HG03045 (cell line): ENCODE results near the gene SYTL4.

Experiments used
- ATAC-seq: cut with Tn5 transposase; IDR thresholded peaks from one replicate; pipeline ENCODE4 v1.9.1; 2021; ENCODE audit warnings: mild to moderate bottlenecking, moderate library complexity; ENCODE audit not compliant: unreplicated experiment

Gene SYTL4

DNA sequence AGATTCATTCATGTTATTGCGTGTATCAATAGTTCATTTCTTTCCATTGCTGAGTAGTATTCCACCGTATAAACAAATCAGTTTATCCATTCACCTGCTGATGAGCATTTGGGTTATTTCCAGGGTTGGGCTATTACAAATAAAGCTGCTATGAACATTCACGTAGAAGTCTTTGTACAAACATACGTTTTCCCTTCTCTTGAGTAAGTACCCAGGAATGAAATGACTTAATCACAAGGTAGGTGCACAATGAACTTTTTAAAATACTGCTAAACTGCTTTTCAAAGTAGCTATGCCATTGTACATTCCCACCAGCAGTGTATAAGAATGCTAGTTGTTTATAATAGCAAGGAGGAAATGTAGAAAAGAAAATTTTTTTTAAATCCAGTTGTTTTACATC is 35.9 kb downstream of the SYTL4 start:
- no peak for ATAC-seq

DNA sequence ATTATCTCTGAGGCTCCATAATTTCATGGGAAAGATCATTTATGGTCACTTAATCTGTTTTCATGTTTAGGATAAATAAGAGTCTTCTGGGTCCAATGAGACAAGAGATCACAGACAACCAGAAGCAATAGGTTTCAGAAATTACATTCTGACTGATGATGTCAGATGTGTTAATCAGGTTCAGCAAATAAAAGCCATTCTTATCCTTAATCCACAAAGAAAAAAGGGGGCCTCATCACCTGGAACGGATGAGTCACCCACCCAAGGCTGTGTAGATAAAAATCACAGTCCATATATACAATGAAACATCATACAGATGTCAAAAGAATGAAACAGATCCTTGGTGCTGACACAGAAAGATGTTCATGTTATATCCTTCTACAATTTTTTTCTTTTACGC is 36.6 kb downstream of the SYTL4 start:
- ATAC-seq: no peak

DNA sequence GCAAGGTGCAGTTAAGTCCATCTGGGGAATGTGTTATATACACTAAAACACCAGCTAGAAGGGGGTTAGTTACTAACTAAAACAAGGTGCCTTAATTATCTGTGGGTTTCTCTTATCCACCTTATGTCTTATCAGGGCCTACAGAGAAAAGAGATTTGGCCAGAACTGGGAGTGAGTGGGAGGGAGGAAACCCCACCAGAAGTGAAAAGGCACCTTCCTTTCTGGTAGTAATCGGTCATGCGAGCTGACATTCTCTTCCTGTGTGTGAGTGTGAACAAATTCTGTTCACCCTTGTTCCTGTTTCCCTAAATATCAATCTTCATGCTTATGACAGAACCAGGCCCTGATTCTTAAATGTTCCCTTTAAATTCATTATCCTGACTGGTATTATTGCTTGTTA is 44.4 kb downstream of the SYTL4 start:
- ATAC-seq: no peak

DNA sequence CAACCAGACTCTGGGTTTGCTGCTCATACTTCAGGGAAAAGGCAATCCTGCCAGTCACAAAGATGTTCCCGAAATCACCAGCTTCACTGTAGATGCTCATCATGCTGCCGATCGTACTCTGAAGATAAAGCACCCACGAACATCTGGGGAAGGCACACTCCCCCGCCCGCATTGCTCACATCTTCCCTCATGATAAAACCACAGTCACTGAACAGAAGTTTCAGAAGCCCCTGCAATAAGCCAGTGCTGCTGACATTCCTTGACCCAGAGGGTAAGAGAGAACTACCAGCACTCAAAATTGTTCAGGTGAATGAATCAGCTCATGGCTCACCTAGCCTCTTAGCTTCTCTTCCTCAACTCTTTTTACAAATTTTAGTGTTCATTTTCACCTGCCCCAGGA is 44.8 kb downstream of the SYTL4 start:
- ATAC-seq: no peak

DNA sequence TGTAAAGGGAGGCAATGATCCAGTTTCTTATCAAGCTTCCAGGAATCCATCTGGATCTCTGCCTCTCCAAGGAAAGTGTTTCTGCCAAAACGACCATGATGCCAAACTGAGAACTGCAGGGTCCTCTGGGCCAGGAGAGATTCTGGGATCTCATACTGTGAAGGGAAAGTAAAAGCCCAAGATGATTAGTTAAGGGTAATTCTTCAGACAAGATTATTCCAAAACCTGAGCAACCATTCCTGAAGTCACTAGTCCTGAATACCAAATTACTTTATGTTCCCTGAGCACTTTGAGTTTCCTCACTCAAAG is 46.0 kb downstream of the SYTL4 start:
- no peak for ATAC-seq

DNA sequence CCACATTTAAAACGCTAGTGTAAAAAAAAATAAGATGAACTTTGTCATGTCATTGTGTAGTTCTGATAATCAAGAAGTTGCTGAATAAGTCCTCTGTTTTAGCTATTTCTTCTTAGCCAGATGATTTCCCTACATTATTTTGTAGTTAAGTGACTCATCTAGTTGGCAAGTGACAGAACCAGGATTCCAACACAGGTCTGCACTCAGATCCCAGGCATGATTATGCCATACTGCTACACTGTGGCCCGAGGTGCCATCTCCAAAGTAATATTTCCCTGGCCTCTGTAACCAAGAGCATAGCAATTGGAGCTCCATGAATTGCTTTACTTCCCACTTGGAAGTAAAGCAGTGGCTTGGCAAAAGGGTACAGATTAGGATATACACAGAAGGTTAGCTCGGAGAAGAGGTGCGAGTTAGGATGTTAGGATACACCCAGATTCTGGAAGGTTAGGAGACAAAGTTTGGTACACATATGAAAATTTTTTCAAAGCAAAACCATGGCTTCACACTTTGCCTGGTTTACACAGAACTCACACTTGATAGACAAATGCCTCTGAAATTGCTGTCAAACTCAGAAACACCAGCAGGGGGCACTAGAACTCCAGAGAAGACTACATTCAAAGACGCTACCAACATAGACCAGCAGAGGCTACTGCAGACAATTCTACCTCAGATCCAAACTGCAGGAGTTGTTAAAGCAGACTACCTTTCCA is 46.5 kb downstream of the SYTL4 start:
- peak; percentile 66 for ATAC-seq

DNA sequence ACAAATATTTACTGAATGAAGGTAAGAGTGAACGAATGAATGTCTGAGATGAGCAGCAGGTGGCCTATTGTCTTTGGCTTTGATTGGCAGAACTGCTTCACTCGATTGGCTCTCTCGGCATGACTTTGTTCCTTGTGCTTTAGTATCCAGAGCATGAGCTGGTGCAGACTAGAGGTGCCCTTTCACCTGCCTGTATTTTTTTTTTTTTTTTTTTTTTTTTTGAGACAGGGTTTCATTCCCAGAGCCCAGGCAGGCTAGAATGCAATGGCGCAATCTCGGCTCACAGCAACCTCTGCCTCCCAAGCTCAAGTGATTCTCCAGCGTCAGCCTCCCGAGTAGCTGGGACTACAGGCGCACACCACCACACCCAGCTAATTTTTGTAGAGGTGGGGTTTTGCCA is 49.0 kb downstream of the SYTL4 start:
- ATAC-seq: no peak

DNA sequence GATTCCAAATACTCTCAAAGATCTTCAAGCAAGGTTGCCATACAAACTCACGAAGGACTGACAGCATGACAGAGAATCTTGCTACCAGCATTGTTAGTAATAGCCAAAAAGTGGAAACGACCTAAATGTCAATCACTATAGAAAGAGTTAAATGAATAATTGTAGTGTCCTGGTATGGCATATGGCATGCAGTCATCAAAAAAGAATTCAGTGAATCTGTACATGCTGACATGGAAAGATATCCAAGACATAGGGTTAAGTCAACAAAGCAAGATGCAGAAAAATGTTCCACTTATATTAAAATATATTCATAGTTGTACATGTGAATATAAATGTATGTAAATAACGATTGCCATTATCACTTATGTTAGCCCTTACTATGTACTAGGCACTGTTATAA is 50.3 kb downstream of the SYTL4 start:
- no peak for ATAC-seq

DNA sequence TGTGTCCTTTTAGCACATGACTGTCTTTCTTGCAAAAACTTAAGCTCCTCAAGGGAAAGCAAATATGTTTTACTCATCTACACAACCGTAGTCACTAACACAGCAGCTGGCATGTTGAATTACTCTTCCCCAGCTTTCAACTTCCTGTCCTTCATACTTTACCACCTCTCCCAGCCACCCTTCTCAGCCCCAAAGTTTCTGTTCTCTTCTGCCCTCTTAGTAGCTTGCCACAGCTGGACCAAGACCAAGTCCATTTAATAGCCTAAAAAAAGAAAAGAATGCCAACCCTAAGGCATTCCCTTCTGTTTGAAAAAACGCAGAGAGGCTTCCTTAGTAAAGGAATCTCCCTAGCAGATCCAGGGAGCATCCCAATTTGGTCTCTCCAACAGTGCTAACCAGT is 51.2 kb downstream of the SYTL4 start:
- no peak for ATAC-seq

DNA sequence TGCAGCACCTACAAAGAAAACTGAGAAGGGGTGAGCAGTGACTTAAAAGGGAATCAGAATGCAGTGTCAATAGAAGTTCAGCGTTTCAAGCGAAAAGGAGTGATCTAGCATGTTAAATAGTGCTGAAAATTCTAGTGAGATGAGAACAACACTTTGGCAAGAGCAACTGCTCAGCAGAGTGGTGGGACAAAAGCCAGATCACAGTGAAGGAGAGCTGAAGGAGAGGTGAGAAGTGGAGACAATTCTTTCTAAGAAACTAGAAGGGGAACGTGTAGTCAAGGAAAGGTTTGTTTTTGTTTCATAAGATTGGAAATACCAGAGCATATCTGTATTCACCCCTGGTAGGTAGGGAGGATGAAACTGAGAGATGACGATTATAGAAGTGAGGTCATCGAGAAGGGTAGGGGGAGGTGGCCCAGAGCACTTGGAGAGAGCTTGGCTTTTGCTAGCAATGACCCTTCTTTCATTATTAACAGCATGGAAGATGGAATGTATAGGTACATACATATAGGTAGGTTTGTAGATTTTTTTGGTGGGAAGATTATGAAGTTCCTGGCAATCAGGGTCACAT is 54.2 kb downstream of the SYTL4 start:
- ATAC-seq: no peak

DNA sequence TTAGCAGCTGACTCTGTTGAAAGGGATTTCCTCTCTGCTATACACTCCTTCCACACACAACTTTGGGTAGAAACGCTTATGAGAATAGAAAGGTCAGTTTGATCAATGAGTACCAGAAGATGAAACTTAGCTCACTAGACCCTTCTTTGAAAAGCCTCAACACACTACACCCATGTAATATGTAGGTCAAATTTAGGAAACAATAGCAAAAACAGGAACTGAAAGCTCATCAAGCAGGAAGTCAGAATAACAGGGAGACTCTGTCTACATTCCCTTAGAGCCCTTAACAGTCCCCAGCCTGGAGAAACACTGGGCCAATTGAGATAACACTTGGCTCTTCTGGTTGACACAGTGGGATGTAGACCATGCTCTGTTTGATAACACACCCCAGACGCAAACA is 57.2 kb downstream of the SYTL4 start:
- no peak for ATAC-seq

DNA sequence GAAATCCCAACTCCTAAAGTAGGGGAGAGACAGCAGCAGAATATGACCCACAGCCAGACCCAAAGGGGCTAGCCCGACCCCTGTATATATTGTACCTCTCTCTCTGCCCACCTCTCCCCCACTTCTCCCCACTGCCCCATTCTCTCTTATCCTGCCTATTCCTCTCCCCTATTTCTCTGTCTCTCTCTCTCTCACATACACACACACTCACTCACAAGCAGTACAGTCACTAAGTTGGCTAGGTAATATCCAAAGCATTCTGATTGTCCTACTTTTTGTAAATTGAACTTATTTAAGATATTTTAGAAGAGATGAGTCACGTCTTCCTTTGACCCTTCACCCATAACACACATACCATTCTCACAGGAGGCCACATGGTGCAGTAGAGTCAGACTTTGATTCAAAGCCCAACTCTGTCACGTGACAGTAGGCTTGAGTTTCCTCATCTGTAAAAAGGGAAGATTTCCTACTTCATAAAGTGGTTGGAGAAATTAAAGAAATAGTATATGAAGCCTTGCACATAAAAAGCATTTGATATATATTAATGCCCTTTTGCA is 58.4 kb downstream of the SYTL4 start:
- ATAC-seq: no peak

DNA sequence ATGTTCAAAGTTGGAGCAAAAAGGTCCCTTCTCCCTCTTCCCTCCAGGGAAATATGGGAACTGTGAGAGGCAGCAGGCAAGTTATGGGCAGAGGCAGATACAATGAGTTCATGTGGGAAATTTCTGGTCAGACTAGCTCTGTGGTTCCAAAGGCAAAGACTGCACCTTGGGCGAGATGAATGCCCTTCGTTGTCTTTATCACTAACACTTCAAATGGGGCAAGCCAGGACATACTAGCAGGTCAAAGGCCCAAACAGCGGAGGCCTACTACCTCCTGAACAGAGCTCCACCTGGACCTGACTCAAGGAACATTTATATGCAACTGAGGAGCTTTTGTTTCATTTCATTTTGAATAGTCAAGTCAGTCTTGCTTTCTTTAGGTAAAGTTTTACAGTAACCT is 59.0 kb downstream of the SYTL4 start:
- no peak for ATAC-seq

DNA sequence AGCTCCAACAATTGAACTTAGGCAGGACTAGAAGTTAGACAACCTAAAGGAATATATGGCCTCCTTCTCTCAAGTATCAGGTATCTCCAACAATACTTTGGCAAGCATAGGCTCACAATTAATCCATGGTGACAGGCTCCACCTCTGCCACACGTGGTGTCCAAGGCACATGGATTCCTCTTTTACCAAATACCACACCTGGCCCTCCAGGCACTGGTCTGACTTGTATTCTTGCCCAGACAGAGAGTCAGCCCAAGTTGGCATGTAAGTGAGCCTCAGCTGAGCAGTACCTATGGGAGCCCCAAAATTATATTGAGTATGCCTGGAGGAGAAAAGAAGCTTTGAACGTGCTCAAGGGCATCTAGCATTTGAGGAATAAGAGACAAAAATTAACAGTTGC is 68.3 kb downstream of the SYTL4 start:
- no peak for ATAC-seq

DNA sequence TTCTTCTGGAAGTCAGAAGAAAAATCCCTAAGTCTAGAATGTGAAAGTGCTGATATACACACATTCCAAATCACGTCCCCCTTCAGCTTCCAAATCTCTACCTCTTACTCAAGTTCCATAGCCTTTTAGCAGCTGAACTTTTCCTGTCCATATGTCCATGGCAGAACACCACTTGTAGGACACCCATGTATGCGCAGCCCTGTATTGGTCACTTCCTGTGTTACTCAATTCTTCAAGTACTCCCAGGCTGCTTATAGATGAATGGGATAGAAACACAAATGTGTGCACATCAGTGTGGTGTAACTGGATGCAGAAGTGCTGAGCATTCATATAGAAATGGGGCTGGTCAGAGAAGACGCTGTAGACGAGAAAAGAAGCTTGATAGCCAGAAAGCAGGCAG is 69.1 kb downstream of the SYTL4 start:
- no peak for ATAC-seq

DNA sequence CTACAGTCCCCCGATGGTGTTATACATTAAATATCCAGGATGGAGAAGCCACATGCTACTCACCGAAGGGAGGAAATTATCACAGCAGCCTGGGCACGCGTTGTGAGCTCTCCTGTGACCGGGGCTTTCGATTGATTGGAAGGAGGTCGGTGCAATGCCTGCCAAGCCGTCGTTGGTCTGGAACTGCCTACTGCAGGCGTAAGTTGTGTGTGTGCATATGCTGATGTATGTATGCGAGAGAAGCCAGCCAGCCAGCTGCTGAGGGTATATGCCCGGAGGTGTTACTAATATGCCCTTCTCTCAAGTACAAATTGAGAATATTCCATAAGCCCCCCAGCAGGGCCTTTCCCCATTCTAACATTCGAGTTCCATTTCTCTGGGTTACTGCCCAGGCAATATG is 69.8 kb downstream of the SYTL4 start:
- no peak for ATAC-seq

DNA sequence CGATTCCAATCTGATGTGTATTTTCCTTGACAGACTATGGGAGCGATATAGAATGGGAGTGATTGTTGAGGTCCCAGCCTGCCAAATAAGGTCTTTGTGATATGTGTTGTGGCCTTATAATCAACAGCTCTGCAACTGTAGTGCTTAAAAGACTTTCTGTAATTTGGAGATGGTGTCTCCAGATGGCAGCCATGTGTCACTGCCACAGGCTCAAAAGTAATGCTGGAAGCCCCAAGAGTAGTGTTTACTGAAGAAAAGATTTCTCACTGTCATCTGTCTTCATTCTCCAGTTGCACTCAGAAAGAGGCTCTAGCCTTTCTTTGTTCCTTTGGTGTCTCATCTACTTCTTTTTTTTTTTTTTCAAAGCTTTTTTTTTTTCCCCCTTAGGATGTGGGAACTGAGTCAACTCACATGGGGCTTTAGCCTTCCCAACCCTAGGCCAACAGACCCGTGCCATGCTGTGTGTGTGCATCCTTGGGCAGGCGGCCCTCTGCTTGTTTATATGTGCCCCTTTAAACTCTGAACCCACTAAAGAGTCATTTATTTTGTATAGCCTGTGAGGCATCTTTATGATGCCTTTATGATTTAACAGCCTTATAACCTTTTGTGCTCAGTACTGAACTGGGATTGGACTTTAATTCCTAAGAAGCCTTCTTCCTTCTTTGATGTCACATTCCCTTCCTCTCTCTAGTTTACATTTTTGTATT is 72.3 kb downstream of the SYTL4 start:
- ATAC-seq: no peak

DNA sequence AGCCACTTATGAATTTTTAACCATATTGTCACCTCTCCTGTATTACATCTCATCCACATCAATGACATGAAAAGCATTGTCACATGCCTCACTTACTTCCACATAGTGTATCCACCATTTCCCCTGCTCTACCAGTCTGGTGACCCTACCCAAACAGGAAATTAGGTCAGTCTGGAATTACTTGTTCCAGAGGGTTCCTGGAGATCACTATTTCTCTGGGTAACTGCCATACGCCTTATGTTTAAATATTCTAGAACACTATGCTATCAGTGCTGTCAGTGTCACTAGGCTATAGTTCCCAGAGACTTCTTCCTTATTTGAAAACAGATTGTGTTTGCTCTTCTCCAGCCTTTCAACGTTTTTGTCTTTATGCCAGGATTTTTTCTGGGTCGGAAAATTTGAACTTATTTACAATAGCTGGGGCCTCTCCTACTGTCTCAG is 73.0 kb downstream of the SYTL4 start:
- ATAC-seq: no peak

DNA sequence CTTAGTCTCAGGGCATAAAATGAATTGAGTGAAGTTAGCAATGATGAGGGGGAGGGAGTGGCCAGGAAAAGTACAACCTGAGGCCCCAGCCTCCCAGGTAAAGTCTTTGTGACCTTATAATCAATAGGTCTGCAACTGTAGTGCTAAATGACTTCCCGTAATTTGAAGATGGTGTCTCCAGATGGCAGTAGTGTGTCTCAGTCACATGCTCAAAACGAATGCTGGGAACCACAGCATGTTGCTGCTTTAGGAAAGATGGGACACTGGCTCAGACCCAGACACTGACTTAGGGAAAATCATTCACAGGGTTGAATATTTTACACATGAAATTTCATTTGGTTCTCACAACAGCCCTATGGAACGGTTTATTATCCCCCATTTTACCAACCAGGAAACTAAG is 77.7 kb downstream of the SYTL4 start:
- no peak for ATAC-seq

DNA sequence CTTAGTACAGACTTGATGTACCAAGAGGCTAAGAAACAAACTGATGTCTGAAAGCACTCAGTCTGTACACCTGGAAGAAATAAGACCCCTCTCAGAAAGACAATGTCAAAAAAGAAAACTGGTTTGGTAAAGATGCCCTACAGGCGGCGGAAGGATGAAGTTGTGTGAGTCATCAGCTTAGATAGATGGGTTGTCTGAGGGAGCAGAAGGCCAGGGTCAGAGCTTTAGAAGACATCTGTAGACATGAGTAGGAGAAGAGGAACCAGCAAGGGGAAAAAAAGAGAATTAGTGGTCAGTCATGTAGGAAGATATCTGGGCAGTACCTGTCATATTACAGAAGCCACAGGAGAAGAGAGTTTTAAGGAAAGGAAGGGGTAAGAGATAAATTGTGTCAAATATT is 79.7 kb downstream of the SYTL4 start:
- no peak for ATAC-seq

DNA sequence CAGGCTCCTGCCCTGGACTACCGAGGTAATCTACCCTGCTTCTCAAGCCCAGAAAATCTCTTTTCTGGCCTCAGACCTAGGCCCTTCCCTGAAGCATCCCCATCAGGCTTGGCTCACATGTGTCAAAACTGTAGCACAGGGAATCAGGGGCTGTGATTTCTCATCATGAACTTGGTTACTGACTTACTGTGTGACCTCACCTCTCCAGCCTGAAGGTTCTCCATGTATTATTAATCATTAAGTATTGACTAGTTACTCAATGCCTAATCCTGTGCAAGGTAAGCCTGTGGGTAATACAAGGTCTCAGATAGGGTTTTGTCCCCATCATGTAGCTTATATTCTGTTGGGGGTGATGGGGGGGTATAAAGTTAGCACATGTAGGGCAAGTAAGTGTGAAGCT is 81.1 kb downstream of the SYTL4 start:
- no peak for ATAC-seq
